Endodermal cell (in vitro differentiated cells): ENCODE results near the gene SHH. TPM values are rescaled to one million over a fixed set of nuclear protein-coding genes. Genes with fewer than 3 reads are reported as not detected.

Experiments
- DNase-seq: peaks from one replicate; pipeline ENCODE4 v3.0.0-alpha.2; 2017
- H3K27ac ChIP-seq: 2 replicates; pipeline ENCODE4 v1.5.1; 2013; ENCODE audit warnings: mild to moderate bottlenecking, low read depth, low read length, moderate library complexity
- H3K27me3 ChIP-seq: 2 replicates; pipeline ENCODE4 v1.6.1; 2013; ENCODE audit warnings: mild to moderate bottlenecking, low read length, moderate library complexity; ENCODE audit not compliant: insufficient read depth, control insufficient read depth, poor library complexity, severe bottlenecking
- H3K36me3 ChIP-seq: 2 replicates; pipeline ENCODE4 v1.7.0; 2013; ENCODE audit warnings: mild to moderate bottlenecking, low read length, moderate library complexity; ENCODE audit not compliant: control insufficient read depth, insufficient read depth
- H3K4me1 ChIP-seq: one replicate; pipeline ENCODE4 v1.7.0; 2013; ENCODE audit warnings: low read length; ENCODE audit not compliant: control insufficient read depth, insufficient read depth
- H3K4me3 ChIP-seq: 2 replicates; pipeline ENCODE4 v1.5.1; 2013; ENCODE audit warnings: mild to moderate bottlenecking, low read length, moderate library complexity
- H3K9ac ChIP-seq: 2 replicates; pipeline ENCODE4 v1.6.1; 2013; ENCODE audit warnings: mild to moderate bottlenecking, low read length, moderate library complexity; ENCODE audit not compliant: poor library complexity, severe bottlenecking; ENCODE audit errors: extremely low read depth
- H3K9me3 ChIP-seq: 2 replicates; pipeline ENCODE4 v1.6.1; 2013; ENCODE audit warnings: mild to moderate bottlenecking, low read length, moderate library complexity; ENCODE audit not compliant: control insufficient read depth
- H3K27ac Mint-ChIP-seq: 2 replicates; pipeline ENCODE4 v1.8.0; 2020; ENCODE audit warnings: mixed read lengths
- H3K27me3 Mint-ChIP-seq: 2 replicates; pipeline ENCODE4 v1.8.0; 2021; ENCODE audit warnings: mild to moderate bottlenecking, mixed read lengths; ENCODE audit not compliant: insufficient read depth
- H3K36me3 Mint-ChIP-seq: 2 replicates; pipeline ENCODE4 v1.8.0; 2020; ENCODE audit warnings: low read depth, mixed read lengths
- H3K4me1 Mint-ChIP-seq: 2 replicates; pipeline ENCODE4 v1.8.0; 2020; ENCODE audit warnings: mixed read lengths
- H3K4me3 Mint-ChIP-seq: 2 replicates; pipeline ENCODE4 v1.8.0; 2020; ENCODE audit warnings: mild to moderate bottlenecking, moderate library complexity, mixed read lengths
- H3K9me3 Mint-ChIP-seq: 2 replicates; pipeline ENCODE4 v1.8.0; 2020; ENCODE audit warnings: mild to moderate bottlenecking, mixed read lengths
- WGBS, 2 experiments: methylation state at CpG; one replicate each; pipeline versions ENCODE4 v1.1.5 to v1.1.7; 2013; ENCODE audit warnings: missing lambda C conversion rate in 2 of 2, mixed read lengths in 1 of 2; ENCODE audit not compliant: insufficient coverage in 1 of 2, insufficient read length in 1 of 2; 5-methylcytosine and 5-hydroxymethylcytosine counted together
- total RNA-seq, 2 donors: library from RNA; stranded (reverse); fragmentation: NEBNext Ultra II Directional in 1 of 2; extraction: Animal tissue kit (Norgen Biotek cat#: 25700) in 1 of 2; gene quantifications; 2 replicates in 1 of 2; 3 replicates in 1 of 2; pipeline ENCODE4 v1.2.1, GENCODE V29; 2021
- TF ChIP-seq, protein P1 (sequence below): fragments of 200-600 bp; sonication (generic); conservative IDR thresholded peaks from 2 replicates; pipeline ENCODE4 v1.5.0; 2021; ENCODE audit warnings: antibody characterized with exemption, mild to moderate bottlenecking

SHH gene
- total RNA-seq, 2 donors from 2014 or later, result 0.99 to 1.6 TPM

DNA sequence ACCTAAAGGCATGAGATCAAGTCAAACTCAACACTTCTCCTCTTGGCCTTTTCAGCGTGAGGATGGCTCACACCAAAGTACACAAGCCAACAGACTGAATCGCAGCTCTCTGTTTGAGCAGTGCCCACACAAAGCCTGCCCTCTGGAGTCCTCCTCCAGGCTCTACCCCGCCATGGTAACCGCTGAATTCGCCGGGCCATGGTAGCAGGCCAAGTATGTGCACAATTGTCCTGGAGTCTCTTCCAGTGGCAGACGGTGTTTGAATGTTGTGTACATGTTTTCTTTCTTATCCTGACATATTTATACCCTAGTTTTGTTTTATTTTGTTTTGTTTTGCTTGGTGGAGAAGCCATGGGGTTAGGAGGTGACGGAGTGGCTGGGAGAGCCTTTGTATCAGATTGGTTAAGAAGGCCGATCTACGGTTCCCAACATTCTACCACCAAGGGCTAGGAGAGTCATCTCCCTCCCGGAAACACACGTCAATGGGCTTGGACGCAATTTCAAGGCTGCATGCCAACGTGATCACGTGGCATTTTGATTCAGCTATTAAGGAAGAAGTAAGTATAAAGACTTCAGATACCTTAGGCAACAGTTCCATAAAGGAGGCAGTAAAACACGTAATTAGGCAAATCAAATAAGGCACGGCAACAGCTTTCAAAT, 12.1 kb upstream of the SHH start:
- no peak overlapping the region for H3K27ac Mint-ChIP-seq

DNA sequence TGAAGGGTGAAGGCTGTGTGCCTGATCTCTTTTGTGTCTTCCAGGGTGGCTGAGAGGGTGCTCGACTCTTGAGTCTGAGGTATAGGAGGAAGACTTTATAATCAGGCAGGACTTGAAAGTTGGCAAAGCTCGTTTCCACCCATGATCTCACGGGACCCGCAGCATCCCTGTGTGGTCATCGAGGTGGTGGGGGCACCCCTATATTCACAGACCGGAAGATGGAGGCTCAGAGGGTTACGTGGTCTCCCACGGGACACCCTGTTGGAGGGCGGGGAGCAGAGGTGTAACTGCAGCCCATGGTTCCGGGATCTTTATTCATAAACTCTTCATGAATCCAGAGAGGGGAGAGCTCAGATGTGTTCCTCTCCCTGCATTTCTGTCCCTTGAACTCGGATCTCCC, 9.6 kb upstream of the SHH start:
- no peak overlapping the region for H3K9ac ChIP-seq
- Mint-ChIP-seq H3K4me3 (no peak overlapping the region), H3K27ac (no peak overlapping the region), H3K36me3 (no peaks in the 10 kb centered on the region), H3K9me3 (no peaks in the 10 kb centered on the region), H3K4me1 (no peaks in the 10 kb centered on the region), H3K27me3 (peaks cover 11% of the 10 kb centered on the region)
- H3K4me3 ChIP-seq, result no peak overlapping the region
- H3K27ac ChIP-seq, result no peak overlapping the region
- WGBS, 2 experiments, result 91 to 97% methylated on average over 9 to 11 of the region's 11 CpGs
- DNase-seq, result no peak
- H3K36me3 ChIP-seq, result no peaks in the 10 kb centered on the region
- H3K4me1 ChIP-seq, result no peaks in the 10 kb centered on the region
- H3K27me3 ChIP-seq, result no peaks in the 10 kb centered on the region
- TF ChIP-seq, protein P1, sequence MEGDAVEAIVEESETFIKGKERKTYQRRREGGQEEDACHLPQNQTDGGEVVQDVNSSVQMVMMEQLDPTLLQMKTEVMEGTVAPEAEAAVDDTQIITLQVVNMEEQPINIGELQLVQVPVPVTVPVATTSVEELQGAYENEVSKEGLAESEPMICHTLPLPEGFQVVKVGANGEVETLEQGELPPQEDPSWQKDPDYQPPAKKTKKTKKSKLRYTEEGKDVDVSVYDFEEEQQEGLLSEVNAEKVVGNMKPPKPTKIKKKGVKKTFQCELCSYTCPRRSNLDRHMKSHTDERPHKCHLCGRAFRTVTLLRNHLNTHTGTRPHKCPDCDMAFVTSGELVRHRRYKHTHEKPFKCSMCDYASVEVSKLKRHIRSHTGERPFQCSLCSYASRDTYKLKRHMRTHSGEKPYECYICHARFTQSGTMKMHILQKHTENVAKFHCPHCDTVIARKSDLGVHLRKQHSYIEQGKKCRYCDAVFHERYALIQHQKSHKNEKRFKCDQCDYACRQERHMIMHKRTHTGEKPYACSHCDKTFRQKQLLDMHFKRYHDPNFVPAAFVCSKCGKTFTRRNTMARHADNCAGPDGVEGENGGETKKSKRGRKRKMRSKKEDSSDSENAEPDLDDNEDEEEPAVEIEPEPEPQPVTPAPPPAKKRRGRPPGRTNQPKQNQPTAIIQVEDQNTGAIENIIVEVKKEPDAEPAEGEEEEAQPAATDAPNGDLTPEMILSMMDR, result no peak
- no peaks in the 10 kb centered on the region for H3K9me3 ChIP-seq

More for the DNA sequence above, 12.1 kb upstream of the SHH start:
- Histone ChIP-seq H3K27ac (no peak overlapping the region), H3K9me3 (no peaks in the 10 kb centered on the region), H3K27me3 (no peaks in the 10 kb centered on the region), H3K4me1 (no peaks in the 10 kb centered on the region), H3K9ac (no peak overlapping the region), H3K4me3 (no peak overlapping the region), H3K36me3 (no peaks in the 10 kb centered on the region)
- no peaks in the 10 kb centered on the region for H3K4me1 Mint-ChIP-seq
- H3K9me3 Mint-ChIP-seq, result no peaks in the 10 kb centered on the region
- TF ChIP-seq, protein P1, result no peak
- DNase-seq, result no peak
- peaks cover 9% of the 10 kb centered on the region for H3K27me3 Mint-ChIP-seq
- no peak overlapping the region for H3K4me3 Mint-ChIP-seq
- H3K36me3 Mint-ChIP-seq, result no peaks in the 10 kb centered on the region
- 91 to 95% methylated on average over 8 to 17 of the region's 17 CpGs for WGBS, 2 experiments

DNA sequence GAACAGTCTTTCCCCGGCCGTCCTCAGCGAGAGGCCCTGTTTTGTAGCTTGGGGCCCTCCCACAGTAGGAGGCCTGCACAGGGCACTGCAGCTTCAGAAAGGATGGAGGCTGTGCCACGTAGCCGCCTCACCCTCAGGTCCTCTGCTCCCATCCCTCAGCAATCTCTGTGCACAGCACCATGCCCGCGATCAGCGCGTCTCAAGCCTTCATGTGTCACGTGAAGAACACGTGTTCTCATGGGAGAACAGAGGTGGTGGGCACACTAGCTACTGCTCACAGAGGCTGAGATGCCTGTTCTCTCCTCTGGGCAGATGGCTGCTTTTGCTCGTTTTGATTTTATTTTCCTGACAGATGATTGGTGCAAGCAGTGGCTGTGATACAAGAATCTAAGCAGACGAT, 8.5 kb upstream of the SHH start:
- H3K27ac ChIP-seq, result no peak overlapping the region
- H3K27ac Mint-ChIP-seq, result no peak overlapping the region
- no peak overlapping the region for H3K4me3 Mint-ChIP-seq
- no peaks in the 10 kb centered on the region for H3K9me3 Mint-ChIP-seq
- no peaks in the 10 kb centered on the region for H3K36me3 Mint-ChIP-seq
- TF ChIP-seq, protein P1, result no peak
- H3K9me3 ChIP-seq, result no peaks in the 10 kb centered on the region
- H3K4me1 ChIP-seq, result no peaks in the 10 kb centered on the region
- no peaks in the 10 kb centered on the region for H3K4me1 Mint-ChIP-seq
- DNase-seq, result no peak
- 85 to 90% methylated on average over 13 of the region's 13 CpGs for WGBS, 2 experiments
- H3K9ac ChIP-seq, result no peak overlapping the region
- peaks cover 4% of the 10 kb centered on the region for H3K27me3 ChIP-seq
- no peak overlapping the region for H3K4me3 ChIP-seq
- H3K36me3 ChIP-seq, result no peaks in the 10 kb centered on the region
- H3K27me3 Mint-ChIP-seq, result peaks cover 14% of the 10 kb centered on the region
